C1 segment of cervical spinal cord (tissue), 14 donors: ENCODE data around the gene GALNT8.
A peak's percentile ranks its signal among the peaks of the same experiment; 100 is the strongest.
"Not testable (repeated sequence)": the region's sequence is repeated elsewhere in the genome, so short reads cannot be mapped to it uniquely, and the experiment has no call there.

ENCODE experiments used
- DNase-seq, 14 donors: peaks; one replicate each; lab custom pipeline; 2025; lab: John Stamatoyannopoulos, UW

The GALNT8 gene, protein sequence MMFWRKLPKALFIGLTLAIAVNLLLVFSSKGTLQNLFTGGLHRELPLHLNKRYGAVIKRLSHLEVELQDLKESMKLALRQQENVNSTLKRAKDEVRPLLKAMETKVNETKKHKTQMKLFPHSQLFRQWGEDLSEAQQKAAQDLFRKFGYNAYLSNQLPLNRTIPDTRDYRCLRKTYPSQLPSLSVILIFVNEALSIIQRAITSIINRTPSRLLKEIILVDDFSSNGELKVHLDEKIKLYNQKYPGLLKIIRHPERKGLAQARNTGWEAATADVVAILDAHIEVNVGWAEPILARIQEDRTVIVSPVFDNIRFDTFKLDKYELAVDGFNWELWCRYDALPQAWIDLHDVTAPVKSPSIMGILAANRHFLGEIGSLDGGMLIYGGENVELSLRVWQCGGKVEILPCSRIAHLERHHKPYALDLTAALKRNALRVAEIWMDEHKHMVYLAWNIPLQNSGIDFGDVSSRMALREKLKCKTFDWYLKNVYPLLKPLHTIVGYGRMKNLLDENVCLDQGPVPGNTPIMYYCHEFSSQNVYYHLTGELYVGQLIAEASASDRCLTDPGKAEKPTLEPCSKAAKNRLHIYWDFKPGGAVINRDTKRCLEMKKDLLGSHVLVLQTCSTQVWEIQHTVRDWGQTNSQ

DNA sequence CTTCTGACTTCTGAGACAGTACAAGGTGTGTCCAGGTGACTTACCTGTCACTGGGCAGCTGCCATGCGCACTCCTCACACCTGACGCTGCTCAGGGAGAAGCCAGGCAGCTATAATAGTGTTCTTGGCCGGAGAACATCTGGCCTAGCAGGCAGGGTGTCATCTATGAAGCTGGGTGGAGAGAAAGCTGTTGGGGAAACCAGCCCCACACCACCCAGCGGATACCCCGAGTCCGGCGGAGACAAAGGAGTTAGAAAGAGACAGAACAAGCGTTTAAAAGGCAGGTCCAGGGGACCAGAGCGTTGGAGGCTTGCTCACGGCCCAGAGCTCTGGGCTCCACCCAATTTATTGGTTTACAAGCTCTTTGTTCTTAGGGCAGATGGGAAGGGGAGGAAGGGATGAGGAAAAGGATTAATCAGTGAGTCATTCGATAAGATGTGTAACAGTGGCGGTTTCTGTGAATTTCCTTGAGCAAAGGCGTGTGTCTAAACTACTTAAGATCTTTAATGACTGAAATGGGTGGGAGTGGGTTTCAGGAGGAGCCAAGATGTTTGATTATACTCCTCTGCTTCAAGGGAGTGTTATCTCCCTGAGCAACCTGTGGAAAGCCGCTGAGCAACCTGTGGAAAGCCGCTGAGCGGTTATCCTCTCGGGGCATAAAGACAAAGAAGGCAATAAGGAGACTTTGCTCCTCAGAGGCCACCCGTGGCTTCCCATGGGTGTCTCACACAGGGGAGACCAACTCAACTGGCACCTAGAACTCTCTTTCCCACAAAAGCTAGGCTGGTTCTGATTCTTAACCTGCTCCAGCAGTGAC lies at the start of gene GALNT8:
GALNT8 (plus strand) TSS at position 580 of the 816 bp plus-strand sequence. CDS start 278 bp downstream, outside the sequence.
- no peak for DNase-seq

DNA sequence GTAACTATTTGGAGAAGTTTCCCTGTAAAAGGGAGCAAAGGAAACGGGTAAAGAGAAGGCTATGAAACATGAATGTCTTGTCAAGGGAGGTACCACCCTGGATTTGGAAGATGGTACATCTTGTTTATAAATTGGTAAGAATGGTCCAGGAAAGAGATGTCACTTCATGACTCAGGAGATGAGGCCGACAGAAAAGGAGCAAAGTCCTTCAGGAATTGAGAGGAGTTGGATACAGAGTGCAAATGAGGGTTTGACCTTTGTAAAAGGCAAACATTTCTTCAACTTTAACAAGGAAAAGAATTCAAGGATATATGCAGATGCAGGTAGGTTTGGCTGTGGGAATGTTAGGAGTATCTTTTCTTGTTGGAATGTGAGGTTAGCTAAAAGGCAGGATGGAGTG lies 40.5 kb upstream of the GALNT8 start:
- DNase-seq = no peak

DNA sequence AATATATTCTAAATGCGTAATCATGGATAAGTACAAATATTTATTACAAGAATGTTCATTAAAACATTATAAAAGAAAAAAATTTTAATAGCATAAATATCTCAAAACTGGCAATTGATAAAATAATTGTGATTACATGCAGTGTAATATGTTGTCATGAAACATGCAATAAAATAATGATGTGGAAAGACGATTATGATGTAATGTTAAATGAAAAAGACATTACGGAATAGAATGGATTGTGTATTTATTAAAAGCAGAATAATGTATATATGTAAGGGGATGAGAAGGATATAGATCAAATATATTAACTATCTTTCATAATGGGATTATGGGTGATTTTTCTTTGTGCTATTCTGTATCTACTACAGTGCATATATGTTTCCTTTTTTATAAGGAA lies 38.5 kb upstream of the GALNT8 start:
- DNase-seq = no peak

DNA sequence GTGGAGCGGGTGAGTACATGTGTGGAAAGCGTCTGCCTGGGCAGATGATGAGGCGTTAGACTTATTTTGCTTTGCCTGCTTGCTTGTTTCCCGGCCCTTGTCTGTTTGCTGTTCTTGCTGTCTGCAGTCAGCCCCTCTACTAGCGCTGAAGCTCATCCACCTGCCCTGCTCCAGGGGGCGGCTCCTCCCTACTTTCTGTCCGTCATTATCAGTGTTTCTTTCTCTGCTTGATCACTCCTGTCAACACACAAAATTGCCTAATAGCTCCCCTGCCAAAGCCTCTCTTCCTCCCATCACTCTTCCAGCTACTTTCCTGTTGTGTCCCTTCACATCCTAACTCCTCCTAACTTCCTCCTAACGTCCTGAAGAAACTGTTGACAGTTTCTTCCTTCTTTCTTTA lies 34.9 kb upstream of the GALNT8 start:
- no peak for DNase-seq

DNA sequence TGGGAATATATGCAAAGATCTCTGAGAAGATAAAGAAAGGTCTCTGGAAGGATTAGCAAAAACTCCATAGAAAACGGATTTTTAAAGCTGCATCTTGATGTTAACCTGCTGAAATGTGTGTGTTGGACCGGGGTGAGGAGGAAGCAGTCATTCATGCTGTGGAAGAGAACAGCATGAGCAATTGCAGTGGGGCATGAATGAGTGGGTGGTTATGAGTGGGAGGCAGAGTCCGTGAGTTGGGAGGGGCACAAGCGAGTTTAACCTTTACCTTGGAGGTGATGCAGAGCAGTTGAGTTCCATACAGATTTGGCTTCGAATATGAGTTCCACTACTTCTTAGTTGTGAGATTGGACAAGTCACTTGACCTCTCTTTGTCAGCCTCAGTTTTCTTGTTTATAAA lies 29.4 kb upstream of the GALNT8 start:
- DNase-seq = no peak

DNA sequence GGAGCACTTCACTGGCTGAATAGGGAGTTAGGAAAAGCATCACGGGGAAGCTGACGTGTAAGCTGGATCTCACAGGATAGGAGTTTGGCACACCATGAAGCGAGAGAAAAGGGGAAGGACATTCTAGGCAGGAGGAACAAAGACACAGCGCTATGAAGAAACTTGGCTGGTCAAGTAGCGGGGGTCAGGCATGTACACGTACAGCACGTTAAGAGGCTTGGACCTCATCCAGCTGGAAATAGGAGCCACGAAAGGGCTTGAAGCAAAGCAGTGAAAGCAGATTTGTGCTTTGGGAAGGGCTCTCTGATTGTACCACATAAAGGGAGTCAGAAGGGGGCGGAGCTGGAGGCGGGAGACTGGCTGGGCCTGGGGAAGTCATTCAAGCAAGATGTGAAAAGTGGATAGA lies 19.6 kb upstream of the GALNT8 start:
- DNase-seq = peak in 10 of 14 donors; percentile 3 to 41 (median 11)

DNA sequence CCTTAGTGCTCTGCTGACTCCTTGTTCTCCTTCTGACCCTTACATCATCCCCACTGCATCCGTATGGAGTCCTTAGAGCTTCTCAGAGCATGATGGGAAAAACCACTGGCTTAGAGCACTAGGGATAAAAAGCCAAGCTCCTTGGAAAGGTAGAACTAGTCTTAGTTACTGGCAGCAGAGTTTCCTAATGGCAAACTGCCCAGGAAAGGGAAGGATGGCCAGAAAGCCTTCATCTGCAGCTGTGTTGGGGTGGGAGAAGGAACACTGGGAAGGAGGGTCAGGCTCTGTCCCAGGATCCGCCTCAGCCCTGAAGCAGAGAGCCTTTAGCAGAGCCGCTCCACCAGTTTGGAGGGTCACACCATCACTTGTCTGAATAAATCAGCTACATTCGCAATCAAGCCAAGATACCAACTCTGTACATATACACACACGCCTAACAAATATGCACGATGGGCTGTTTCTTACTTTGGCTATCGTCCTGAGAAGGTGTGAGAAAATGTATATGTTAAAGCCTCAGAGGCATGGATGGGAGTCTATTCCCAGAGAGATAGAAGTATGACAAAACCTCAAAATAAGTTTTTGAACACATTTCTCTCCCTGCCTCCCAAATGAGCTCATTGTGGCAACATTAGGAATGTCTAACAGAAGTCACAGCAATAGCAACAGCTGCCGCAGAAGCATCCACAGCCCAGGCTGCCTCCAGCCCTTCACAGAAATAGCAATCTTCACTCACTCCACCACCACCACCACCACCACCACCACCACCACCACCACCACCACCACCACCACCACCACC lies 18.6 kb upstream of the GALNT8 start:
- peak in 1 of 14 donors; percentile 2 for DNase-seq

DNA sequence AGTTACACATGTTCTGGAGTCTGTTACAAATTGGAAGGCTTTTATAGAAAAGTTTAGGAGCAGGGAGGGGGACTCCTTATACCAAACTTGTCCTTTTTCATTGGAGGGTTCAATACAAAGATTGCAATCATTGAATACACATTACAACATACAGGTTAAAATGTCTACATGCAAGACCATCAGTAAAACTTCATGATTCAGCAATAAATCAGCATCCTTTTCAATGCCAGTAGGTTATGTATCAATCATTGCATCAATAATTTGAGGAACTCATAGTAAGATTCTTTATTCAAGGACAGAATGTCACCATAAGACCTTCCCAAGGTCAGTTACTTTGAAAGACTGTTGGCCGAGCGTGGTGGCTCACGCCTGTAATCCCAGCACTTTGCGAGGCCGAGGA lies 16.5 kb upstream of the GALNT8 start:
- no peak for DNase-seq

DNA sequence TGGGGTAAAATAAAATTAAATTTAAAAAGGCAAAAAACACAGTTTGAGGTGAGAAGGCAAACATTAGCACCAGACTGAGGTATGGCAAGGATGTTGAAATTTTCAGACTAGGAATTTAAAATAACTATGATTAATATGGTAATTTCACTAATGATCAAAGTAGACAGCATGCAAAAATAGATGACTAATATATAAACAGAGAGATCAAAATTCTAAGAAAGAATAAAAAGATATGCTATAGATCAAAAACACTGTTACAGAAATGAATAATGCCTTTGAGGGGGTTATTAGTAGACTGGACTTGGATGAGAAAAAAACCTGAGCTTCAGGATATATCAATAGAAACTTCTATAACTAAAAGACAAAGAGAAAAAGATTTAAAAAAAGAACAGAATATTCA lies 14.4 kb upstream of the GALNT8 start:
- DNase-seq = no peak

DNA sequence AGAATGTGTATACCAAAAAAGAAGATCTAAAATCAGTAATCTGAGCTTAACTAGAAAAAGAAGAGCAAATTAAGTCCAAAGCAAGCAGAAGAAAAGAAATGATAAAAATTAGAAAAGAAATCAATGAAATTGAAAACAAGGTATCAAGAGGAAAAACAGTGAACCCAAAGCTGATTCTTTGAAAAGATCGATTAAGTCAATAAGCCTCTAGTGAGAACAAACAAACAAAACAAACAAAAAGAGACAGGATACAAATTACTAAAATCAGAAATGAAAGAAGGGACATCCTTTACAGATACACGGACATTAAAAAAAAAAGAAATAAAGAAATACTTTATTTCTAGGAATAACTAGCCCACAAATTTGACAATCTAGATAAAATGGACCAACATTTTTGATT lies 12.9 kb upstream of the GALNT8 start:
- DNase-seq = no peak

DNA sequence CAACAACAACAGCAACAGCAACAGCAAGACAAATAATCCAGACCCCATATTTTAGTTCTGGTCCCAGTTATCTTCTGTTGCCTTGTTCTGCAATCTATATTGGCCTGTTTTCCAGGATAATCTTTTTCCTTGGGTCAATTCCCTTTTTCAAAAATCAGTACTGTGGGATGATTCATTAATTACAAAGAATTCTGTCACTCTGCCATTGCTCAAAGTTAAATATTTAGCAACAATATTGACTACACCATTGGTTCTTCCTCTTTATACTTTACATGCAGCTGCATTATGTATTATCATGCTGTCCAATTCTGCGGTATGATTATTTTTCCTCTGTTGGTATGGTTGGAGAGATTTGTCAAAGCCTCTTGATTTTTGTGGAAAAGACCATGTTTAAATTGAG lies 10.1 kb upstream of the GALNT8 start:
- no peak for DNase-seq

DNA sequence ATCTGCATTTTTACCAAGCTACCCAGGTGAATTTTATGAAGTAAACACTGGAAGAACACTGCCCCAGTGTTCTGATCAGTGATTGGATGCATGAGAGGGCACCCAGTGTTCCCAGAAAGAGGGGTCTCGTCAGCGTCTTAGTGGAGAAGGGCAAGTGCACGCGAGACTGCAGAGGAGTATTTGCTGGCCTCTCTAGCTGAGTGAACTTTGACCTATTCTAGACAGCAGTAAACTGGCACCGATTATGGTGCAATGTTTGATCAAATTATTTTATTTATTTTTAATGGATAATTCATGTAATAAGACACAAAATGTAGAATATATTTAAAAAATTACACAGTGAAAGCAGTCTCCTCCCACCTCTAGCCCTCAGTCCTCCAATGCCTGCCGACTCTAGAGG lies 5.3 kb upstream of the GALNT8 start:
- DNase-seq = no peak

DNA sequence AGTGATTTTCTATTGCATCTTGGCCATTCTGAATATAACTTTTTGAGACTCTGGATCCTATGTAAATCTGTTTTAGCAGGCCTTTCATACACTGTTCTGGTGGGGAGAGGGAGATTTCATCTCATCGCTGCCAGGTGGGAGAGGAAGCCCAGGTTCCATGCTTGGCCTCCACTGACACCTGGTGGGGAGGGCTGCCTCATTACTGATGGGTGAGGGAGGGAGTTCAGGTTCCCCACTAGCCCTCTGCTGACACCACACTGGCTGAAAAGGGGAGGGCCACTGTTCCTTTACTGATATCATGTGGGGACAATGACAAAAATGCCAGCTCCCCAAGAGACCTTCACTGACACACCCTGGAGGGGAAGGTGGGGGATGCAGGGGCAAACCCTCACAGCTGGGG lies 2.4 kb upstream of the GALNT8 start:
- DNase-seq = no peak

DNA sequence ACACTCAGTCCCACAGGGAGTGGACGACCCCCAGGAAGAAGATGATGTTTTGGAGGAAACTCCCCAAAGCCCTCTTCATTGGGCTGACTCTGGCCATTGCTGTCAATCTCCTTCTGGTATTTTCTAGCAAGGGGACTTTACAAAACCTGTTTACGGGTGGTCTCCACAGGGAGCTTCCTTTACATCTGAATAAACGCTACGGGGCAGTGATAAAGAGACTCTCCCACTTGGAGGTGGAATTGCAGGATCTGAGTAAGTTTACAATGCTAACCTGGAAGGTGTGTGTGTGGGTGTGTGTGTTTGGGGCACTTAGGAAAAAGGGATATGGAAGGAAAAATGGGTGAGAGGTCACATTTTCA lies 416 bp downstream of the GALNT8 start:
- DNase-seq = no peak

DNA sequence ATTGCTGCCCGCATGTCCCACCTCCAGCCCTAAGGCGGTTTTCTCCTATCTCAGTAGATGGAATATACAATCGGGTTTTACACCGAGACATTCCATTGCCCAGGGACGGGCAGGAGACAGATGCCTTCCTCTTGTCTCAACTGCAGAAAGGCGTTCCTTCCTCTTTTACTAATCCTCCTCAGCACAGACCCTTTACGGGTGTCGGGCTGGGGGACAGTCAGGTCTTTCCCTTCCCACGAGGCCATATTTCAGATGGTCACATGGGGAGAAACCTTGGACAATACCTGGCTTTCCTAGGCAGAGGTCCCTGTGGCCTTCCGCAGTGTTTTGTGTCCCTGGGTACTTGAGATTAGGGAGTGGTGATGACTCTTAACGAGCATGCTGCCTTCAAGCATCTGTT lies 1.4 kb downstream of the GALNT8 start:
- not testable (repeated sequence) for DNase-seq

DNA sequence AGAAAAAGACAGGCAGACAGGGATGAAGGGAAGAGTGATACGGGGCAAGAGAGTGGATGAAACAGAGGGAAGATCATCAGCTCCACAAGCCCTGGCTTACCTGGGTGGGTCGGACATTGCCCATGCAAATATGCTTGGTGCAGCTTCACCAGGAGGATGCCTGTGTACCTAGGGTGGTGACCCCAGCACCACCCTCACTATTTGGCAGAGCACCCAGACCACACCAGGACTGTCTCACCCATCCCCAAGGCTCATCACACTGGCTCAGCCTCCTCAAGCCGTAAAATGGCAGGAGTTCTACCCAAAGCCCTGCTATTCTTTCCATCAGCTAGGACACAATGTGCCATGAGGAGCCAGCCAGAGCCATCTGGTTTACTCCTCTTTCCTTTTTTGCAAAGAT lies 3.0 kb downstream of the GALNT8 start:
- no peak for DNase-seq

DNA sequence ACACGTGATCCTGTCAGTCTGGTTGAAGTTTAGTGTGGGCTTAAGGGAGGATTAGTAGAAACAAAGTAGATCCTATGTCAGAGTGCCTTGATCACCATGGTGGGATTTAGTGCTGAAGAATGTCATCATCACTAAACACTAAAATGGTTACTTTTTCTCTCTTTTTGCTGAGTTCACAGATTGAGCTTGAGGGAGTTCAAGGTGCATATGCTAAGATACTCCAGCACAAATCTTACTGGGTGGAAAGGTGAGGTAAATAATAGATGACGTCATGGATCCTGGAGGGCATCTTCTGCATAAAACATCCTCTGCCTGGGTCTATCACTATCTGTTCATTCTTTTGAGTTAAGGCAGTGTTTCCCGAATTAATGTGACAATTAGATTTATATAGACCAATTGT lies 4.9 kb downstream of the GALNT8 start:
- no peak for DNase-seq

DNA sequence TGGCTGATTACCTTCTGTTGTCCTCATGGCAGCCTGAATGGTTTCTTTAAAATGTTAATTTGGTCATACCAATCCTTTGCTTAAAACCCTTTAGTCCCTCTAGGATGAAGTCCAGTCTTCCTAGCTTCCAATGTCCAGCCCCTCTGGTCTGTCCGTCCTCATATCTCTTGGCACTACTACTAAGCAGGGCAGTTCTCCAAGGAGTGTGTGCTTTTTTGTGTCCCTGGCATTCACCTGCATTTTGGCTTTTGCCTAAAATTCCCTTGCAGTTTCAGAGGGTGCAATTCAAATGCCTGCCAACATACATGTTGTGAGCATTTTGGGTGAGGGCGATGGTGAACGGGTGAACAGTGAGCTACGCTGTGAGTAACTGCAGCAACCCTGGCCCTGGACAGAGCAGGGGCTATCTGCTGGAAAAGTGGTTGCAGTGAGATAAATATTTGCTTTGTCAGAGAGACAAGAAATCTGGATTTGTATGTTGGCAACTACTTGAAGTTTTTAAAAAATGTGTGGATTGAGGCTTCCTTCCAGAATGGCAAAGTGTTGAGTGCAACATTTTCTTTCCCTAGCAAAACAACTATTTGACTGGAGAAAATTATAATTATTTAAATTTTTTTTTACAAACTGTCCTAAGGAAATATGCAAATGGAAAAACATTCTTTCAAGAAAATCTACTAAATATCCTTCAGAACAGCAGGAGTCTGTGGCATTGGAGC lies 14.6 kb downstream of the GALNT8 start:
- no peak for DNase-seq

DNA sequence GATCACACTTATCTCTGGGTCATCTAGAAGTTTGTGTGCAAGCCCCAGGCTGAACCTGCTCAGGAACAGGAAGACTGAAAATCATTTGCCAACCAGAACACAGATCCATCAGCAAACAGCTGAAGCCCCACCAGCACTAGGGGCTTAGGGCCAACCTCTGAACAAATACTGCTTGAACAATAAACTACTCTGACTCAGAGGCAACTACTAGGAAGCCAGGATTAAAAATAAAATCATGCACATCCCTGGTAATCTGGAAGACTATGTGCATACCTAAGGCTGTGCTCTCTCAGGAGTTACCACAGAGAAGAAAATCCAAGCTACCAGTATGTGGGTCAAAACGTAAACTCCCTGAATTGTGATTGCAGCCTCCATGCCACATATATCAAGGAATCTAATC lies 15.9 kb downstream of the GALNT8 start:
- DNase-seq = peak in 1 of 14 donors; percentile 5

DNA sequence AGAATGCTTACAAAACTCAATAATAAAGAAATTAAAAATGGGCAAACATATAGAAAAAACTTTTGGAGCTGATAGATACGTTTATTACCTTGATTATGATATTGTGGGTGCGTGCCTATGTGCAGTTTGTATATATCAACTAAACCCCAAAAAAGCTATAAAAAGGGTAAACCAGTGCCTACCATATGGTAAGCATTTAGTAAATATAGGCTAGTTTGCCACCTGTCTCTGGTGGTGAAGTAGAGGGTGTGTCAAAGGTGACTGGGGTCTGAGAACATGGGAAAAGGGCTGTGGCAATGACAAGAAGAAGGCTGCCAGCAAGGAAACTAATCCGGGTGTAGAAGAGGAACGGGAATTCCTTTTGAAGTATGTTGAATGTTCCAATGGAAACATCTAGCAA lies 18.3 kb downstream of the GALNT8 start:
- no peak for DNase-seq

DNA sequence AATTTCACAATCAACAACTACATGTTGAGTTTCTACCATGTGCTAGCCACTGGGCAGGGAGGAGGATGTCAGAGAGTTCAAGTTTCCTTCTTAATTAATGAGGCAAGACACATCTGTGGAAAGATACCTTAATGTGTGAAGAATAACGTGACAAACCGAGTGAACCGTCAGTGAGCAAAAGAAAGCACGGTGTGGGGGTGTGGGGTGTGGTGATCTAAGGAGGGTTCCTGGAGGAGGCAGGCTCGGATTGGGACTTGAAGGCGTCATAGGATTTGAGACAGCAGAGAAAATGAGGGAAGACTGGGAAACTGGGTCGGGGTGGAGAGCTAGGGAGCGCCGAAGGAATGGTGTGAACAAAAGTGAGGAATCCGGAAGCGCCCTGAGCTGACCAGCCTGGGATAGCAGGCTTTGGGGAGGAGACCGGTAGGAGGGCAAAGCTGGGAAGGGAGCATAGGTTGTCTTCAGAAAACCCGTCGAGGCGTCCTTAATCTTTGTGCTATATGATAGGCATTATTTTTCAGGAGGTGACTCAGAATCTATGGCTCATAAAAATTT lies 22.3 kb downstream of the GALNT8 start:
- DNase-seq = no peak
